SU-DHL-6 (cell line): Measurements from ENCODE around the gene FASTKD1.

Experiments used
- CTCF ChIP-seq: fragments of 200-600 bp; sonication (generic); IDR thresholded peaks from one replicate; pipeline ENCODE4 v1.5.1; 2017; ENCODE audit warnings: antibody characterized with exemption, mild to moderate bottlenecking, low read length, moderate library complexity; ENCODE audit not compliant: insufficient read depth, poor library complexity, severe bottlenecking
- EZH2phosphoT487 ChIP-seq: fragments of 200-600 bp; sonication (generic), shearing (Covaris generic); conservative IDR thresholded peaks from 2 replicates; pipeline ENCODE4 v1.6.1; 2018; ENCODE audit warnings: mild to moderate bottlenecking, antibody characterized with exemption, low read length, moderate library complexity, mixed read lengths

GRCh38 chr2:169495310-169495928 lies 78.2 kb downstream of the FASTKD1 start:
- TF ChIP-seq CTCF = no peak
- TF ChIP-seq EZH2phosphoT487 = no peak
